HEK293 (cell line): ENCODE data around the gene DYNC2I2.
A peak's percentile ranks its signal among the peaks of the same experiment; 100 is the strongest.

Experiments used
- EGR2 ChIP-seq: fragments of 450-650 bp; formaldehyde crosslinking; IDR thresholded peaks from 2 replicates; pipeline ENCODE4 v1.5.1; 2016; ENCODE audit warnings: low read depth, missing biosample characterization, missing genetic modification characterization
- GLI2 ChIP-seq: fragments of 450-650 bp; formaldehyde crosslinking; IDR thresholded peaks from 2 replicates; pipeline ENCODE4; 2017; ENCODE audit warnings: missing biosample characterization, missing genetic modification characterization, low read depth, borderline replicate concordance
- INSM2 ChIP-seq: fragments of 450-650 bp; formaldehyde crosslinking; IDR thresholded peaks from 2 replicates; pipeline ENCODE4 v1.5.1; 2016; ENCODE audit warnings: missing biosample characterization, missing genetic modification characterization
- PBX3 ChIP-seq: sonication (generic); formaldehyde crosslinking; IDR thresholded peaks from 2 replicates; pipeline ENCODE4 v1.8.1; 2022; ENCODE audit warnings: mild to moderate bottlenecking, moderate library complexity, missing genetic modification reagents
- SCRT1 ChIP-seq: fragments of 450-650 bp; formaldehyde crosslinking; IDR thresholded peaks from 2 replicates; pipeline ENCODE4 v1.5.1; 2016; ENCODE audit warnings: missing biosample characterization, missing genetic modification characterization, borderline replicate concordance
- SCRT2 ChIP-seq: fragments of 450-650 bp; formaldehyde crosslinking; IDR thresholded peaks from 2 replicates; pipeline ENCODE4 v1.5.1; 2016; ENCODE audit warnings: missing biosample characterization, missing genetic modification characterization
- TRIM28 ChIP-seq: IDR thresholded peaks from 2 replicates; pipeline ENCODE4 v1.6.1; 2011; ENCODE audit warnings: low read length, control low read depth, borderline replicate concordance
- ZBTB10 ChIP-seq: fragments of 450-650 bp; formaldehyde crosslinking; IDR thresholded peaks from 2 replicates; pipeline ENCODE4 v1.5.1; 2016; ENCODE audit warnings: missing biosample characterization, missing genetic modification characterization
- ZNF114 ChIP-seq: fragments of 450-650 bp; formaldehyde crosslinking; IDR thresholded peaks from 2 replicates; pipeline ENCODE4 v1.5.0; 2017; ENCODE audit warnings: missing biosample characterization, missing genetic modification characterization
- ZNF121 ChIP-seq: fragments of 450-650 bp; formaldehyde crosslinking; IDR thresholded peaks from 2 replicates; pipeline ENCODE4 v1.5.1; 2016; ENCODE audit warnings: missing biosample characterization, missing genetic modification characterization
- ZNF146 ChIP-seq: fragments of 450-650 bp; formaldehyde crosslinking; IDR thresholded peaks from 2 replicates; pipeline ENCODE4 v1.5.1; 2016; ENCODE audit warnings: missing biosample characterization, missing genetic modification characterization
- ZNF148 ChIP-seq: fragments of 450-650 bp; formaldehyde crosslinking; IDR thresholded peaks from 2 replicates; pipeline ENCODE4 v1.5.0; 2017; ENCODE audit warnings: missing biosample characterization, missing genetic modification characterization, borderline replicate concordance
- ZNF266 ChIP-seq: fragments of 450-650 bp; formaldehyde crosslinking; IDR thresholded peaks from 2 replicates; pipeline ENCODE4 v1.5.1; 2016; ENCODE audit warnings: missing biosample characterization, missing genetic modification characterization, low read depth
- ZNF302 ChIP-seq: fragments of 450-650 bp; formaldehyde crosslinking; IDR thresholded peaks from 2 replicates; pipeline ENCODE4 v1.5.1; 2016; ENCODE audit warnings: missing biosample characterization, missing genetic modification characterization, low read depth
- ZNF324 ChIP-seq: fragments of 450-650 bp; formaldehyde crosslinking; IDR thresholded peaks from 2 replicates; pipeline ENCODE4 v1.5.1; 2016; ENCODE audit warnings: missing biosample characterization, missing genetic modification characterization
- ZNF335 ChIP-seq: fragments of 450-650 bp; formaldehyde crosslinking; conservative IDR thresholded peaks from 2 replicates; pipeline ENCODE4 v1.5.1; 2016; ENCODE audit warnings: missing biosample characterization, missing genetic modification characterization
- ZNF404 ChIP-seq: fragments of 450-650 bp; formaldehyde crosslinking; IDR thresholded peaks from 2 replicates; pipeline ENCODE4 v1.5.1; 2017; ENCODE audit warnings: missing biosample characterization, missing genetic modification characterization
- ZNF521 ChIP-seq: fragments of 450-650 bp; formaldehyde crosslinking; IDR thresholded peaks from 2 replicates; pipeline ENCODE4 v1.5.1; 2017; ENCODE audit warnings: missing biosample characterization, mild to moderate bottlenecking, missing genetic modification characterization
- ZNF623 ChIP-seq: fragments of 450-650 bp; formaldehyde crosslinking; IDR thresholded peaks from 2 replicates; pipeline ENCODE4 v1.5.1; 2016; ENCODE audit warnings: missing biosample characterization, missing genetic modification characterization
- ZNF645 ChIP-seq: fragments of 450-650 bp; formaldehyde crosslinking; IDR thresholded peaks from 2 replicates; pipeline ENCODE4; 2016; ENCODE audit warnings: missing biosample characterization, missing genetic modification characterization
- ZNF692 ChIP-seq: fragments of 450-650 bp; formaldehyde crosslinking; IDR thresholded peaks from 2 replicates; pipeline ENCODE4 v1.5.1; 2016; ENCODE audit warnings: missing biosample characterization, missing genetic modification characterization
- ZNF776 ChIP-seq: fragments of 450-650 bp; formaldehyde crosslinking; IDR thresholded peaks from 2 replicates; pipeline ENCODE4 v1.5.0; 2017; ENCODE audit warnings: missing biosample characterization, missing genetic modification characterization, borderline replicate concordance
- ZNF791 ChIP-seq: fragments of 450-650 bp; formaldehyde crosslinking; IDR thresholded peaks from 2 replicates; pipeline ENCODE4 v1.5.1; 2016; ENCODE audit warnings: missing biosample characterization, missing genetic modification characterization
- ZSCAN23 ChIP-seq: fragments of 450-650 bp; formaldehyde crosslinking; IDR thresholded peaks from 2 replicates; pipeline ENCODE4 v1.5.1; 2016; ENCODE audit warnings: missing biosample characterization, missing genetic modification characterization
- ZSCAN30 ChIP-seq: fragments of 450-650 bp; IDR thresholded peaks from 2 replicates; pipeline ENCODE4 v1.5.1; 2018; ENCODE audit warnings: missing biosample characterization, mild to moderate bottlenecking, missing genetic modification characterization, moderate library complexity

DYNC2I2 gene

GRCh38 chr9:128684325-128685199 lies 27.9 kb upstream of the DYNC2I2 start (continued):
- no peak for TF ChIP-seq ZNF148 (tag by site-specific recombination)
- no peak for TF ChIP-seq ZNF623 (tag by site-specific recombination)
- 0 out of 2 replicates have a peak, but pooled peaks have one; percentile 6 for TF ChIP-seq ZNF335 (tag by site-specific recombination)
- no peak for TF ChIP-seq GLI2 (tag by site-specific recombination)
- TF ChIP-seq ZNF521 (tag by site-specific recombination) = no peak
- TF ChIP-seq ZNF776 (tag by site-specific recombination) = no peak
- no peak for TF ChIP-seq ZNF324 (tag by site-specific recombination)
- no peak for TF ChIP-seq TRIM28
- no peak for TF ChIP-seq ZNF645 (tag by site-specific recombination)
- TF ChIP-seq ZNF404 (tag by site-specific recombination) = no peak
- no peak for TF ChIP-seq ZSCAN30
- no peak for TF ChIP-seq ZNF302 (tag by site-specific recombination)
- no peak for TF ChIP-seq ZNF146
- peak; percentile 95 for TF ChIP-seq SCRT2 (tag by site-specific recombination)
- TF ChIP-seq ZNF692 (tag by site-specific recombination) = 0 out of 2 replicates have a peak, but pooled peaks have one; percentile 21
- no peak for TF ChIP-seq ZNF266 (tag by site-specific recombination)
- TF ChIP-seq INSM2 (tag by site-specific recombination) = peak; percentile 57; the same call in 1 of the 2 replicates
- TF ChIP-seq EGR2 (tag by site-specific recombination) = peak; percentile 78
- TF ChIP-seq PBX3 (CRISPR knock-in tag) = no peak
- TF ChIP-seq SCRT1 = peak; percentile 68
- TF ChIP-seq ZNF114 = no peak
- no peak for TF ChIP-seq ZNF121 (tag by site-specific recombination)
- TF ChIP-seq ZBTB10 (tag by site-specific recombination) = no peak; the same call in 1 of the 2 replicates
- peak; percentile 50; the same call in 1 of the 2 replicates for TF ChIP-seq ZSCAN23 (tag by site-specific recombination)
- TF ChIP-seq ZNF791 = no peak
